Neural cell (in vitro differentiated cells): ENCODE measurements around the gene KRTAP1-4. TPM values are rescaled to one million over a fixed set of nuclear protein-coding genes. Genes with fewer than 3 reads are reported as not detected.

Experiments used
- H2AFZ ChIP-seq: fragments of 200-600, 300-800 bp; sonication (generic), shearing (Covaris generic); 2 replicates; pipeline ENCODE4 v1.6.0; 2014; ENCODE audit warnings: low read depth, mild to moderate bottlenecking, antibody characterized with exemption, low read length, moderate library complexity
- H3F3A ChIP-seq: fragments of 200-600 bp; shearing (Covaris generic); 2 replicates; pipeline ENCODE4 v1.6.1; 2016; ENCODE audit warnings: mild to moderate bottlenecking, moderate library complexity, mixed read lengths, antibody characterized with exemption, low read length; ENCODE audit not compliant: insufficient read depth, poor library complexity, severe bottlenecking
- H3K27ac ChIP-seq: fragments of 200-600, 300-800 bp; sonication (generic), shearing (Covaris generic); 2 replicates; pipeline ENCODE4 v1.5.1; 2014; ENCODE audit warnings: mild to moderate bottlenecking, low read length, moderate library complexity
- H3K27me3 ChIP-seq: fragments of 300-800, 200-600 bp; sonication (generic), shearing (Covaris generic); 2 replicates; pipeline ENCODE4 v1.6.0; 2014; ENCODE audit warnings: mild to moderate bottlenecking, low read depth, low read length, moderate library complexity; ENCODE audit not compliant: insufficient read depth
- H3K36me3 ChIP-seq: fragments of 300-800, 200-600 bp; sonication (generic), shearing (Covaris generic); 2 replicates; pipeline ENCODE4 v1.5.1; 2014; ENCODE audit warnings: mild to moderate bottlenecking, antibody characterized with exemption, low read length, moderate library complexity; ENCODE audit not compliant: insufficient read depth
- H3K4me2 ChIP-seq: fragments of 300-800, 200-600 bp; sonication (generic), shearing (Covaris generic); 2 replicates; pipeline ENCODE4 v1.6.0; 2014; ENCODE audit warnings: mild to moderate bottlenecking, low read length
- H3K4me3 ChIP-seq: fragments of 300-800, 200-600 bp; sonication (generic), shearing (Covaris generic); 2 replicates; pipeline ENCODE4 v1.5.1; 2014; ENCODE audit warnings: mild to moderate bottlenecking, low read length, moderate library complexity
- H3K79me2 ChIP-seq: fragments of 200-600 bp; shearing (Covaris generic); replicated peaks from 2 replicates; pipeline ENCODE4 v1.6.0; 2014; ENCODE audit warnings: mild to moderate bottlenecking, low read length, moderate library complexity; ENCODE audit not compliant: insufficient read depth
- H3K9ac ChIP-seq: fragments of 300-800, 200-600 bp; sonication (generic), shearing (Covaris generic); 2 replicates; pipeline ENCODE4 v1.6.1; 2016; ENCODE audit warnings: mild to moderate bottlenecking, low read length, mixed read lengths
- H3K9me2 ChIP-seq: fragments of 200-600 bp; shearing (Covaris generic); 2 replicates; pipeline ENCODE4 v1.6.1; 2016; ENCODE audit warnings: mild to moderate bottlenecking, low read length, mixed read lengths; ENCODE audit not compliant: insufficient read depth
- H3K9me3 ChIP-seq: fragments of 200-600, 300-800 bp; sonication (generic), shearing (Covaris generic); 2 replicates; pipeline ENCODE4 v1.6.1; 2016; ENCODE audit warnings: mild to moderate bottlenecking, mixed run types, low read length, moderate library complexity, mixed read lengths
- H4K20me1 ChIP-seq: fragments of 200-600 bp; shearing (Covaris generic); 2 replicates; pipeline ENCODE4 v1.6.1; 2016; ENCODE audit warnings: mild to moderate bottlenecking, mixed run types; ENCODE audit not compliant: insufficient read depth
- EP300 ChIP-seq: fragments of 450-650 bp; conservative IDR thresholded peaks from 2 replicates; pipeline ENCODE4 v1.6.1; 2014; ENCODE audit warnings: antibody characterized with exemption, mild to moderate bottlenecking, moderate library complexity; ENCODE audit not compliant: poor library complexity, severe bottlenecking
- EZH2 ChIP-seq: fragments of 200-600, 300-800 bp; shearing (Covaris generic), sonication (generic); IDR thresholded peaks from 2 replicates; pipeline ENCODE4 v1.6.1; 2014; ENCODE audit warnings: antibody characterized with exemption, low read length, borderline replicate concordance, mild to moderate bottlenecking; ENCODE audit not compliant: insufficient read depth, poor library complexity, severe bottlenecking
- MXI1 ChIP-seq: fragments of 450-650 bp; conservative IDR thresholded peaks from 2 replicates; pipeline ENCODE4 v1.6.1; 2014; ENCODE audit warnings: antibody characterized with exemption, mild to moderate bottlenecking; ENCODE audit not compliant: poor library complexity, severe bottlenecking
- POLR2AphosphoS5 ChIP-seq: IDR thresholded peaks from 2 replicates; pipeline ENCODE4 v1.6.1; 2012
- RAD21 ChIP-seq: fragments of 450-650 bp; conservative IDR thresholded peaks from 2 replicates; pipeline ENCODE4 v1.6.1; 2014; ENCODE audit warnings: antibody characterized with exemption, mild to moderate bottlenecking, moderate library complexity
- REST ChIP-seq: IDR thresholded peaks from 2 replicates; pipeline ENCODE4 v1.6.1; 2012; ENCODE audit warnings: borderline replicate concordance
- SMC3 ChIP-seq: fragments of 450-650 bp; conservative IDR thresholded peaks from 2 replicates; pipeline ENCODE4 v1.6.1; 2014; ENCODE audit warnings: antibody characterized with exemption, mild to moderate bottlenecking, moderate library complexity; ENCODE audit not compliant: poor library complexity
- TAF1 ChIP-seq: IDR thresholded peaks from 2 replicates; pipeline ENCODE4 v1.6.1; 2012; ENCODE audit warnings: low read depth
- polyA plus RNA-seq: library from polyadenylated mRNA; depleted of rRNA; stranded (reverse); fragments of >200 nt; gene quantifications from 2 replicates; pipeline ENCODE4 v1.2.3, GENCODE V29; 2014
- TF ChIP-seq, protein P1 (sequence below): fragments of 450-650 bp; IDR thresholded peaks from 2 replicates; pipeline ENCODE4 v1.5.1; 2014; ENCODE audit warnings: antibody characterized with exemption, mild to moderate bottlenecking, moderate library complexity; ENCODE audit not compliant: poor library complexity, severe bottlenecking

The KRTAP1-4 gene
- polyA plus RNA-seq, 1 donor from 2014 or later: not detected

DNA sequence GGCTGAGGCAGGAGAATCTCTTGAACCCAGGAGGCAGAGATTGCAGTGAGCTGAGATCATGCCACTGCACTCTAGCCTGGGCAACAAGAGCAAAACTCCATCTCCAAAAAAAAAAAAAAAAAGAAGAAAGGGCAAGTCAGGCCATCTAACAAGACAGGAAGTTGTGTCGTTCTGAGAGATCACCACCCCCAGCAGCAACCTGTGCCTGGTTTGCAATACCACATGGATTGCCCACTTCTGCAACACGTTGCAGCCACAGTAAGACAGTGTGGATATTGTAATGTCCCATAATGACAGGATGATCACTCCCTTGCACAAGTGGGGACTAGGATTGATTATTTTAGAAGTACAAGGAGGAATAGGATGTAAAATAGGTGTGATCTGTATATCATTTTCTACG is 39.0 kb upstream of the KRTAP1-4 start:
- H3K9me2 ChIP-seq: no peaks in the 10 kb centered on the region
- H4K20me1 ChIP-seq: no peaks in the 10 kb centered on the region
- no peaks in the 10 kb centered on the region for H3K9me3 ChIP-seq
- no peaks in the 10 kb centered on the region for H3K79me2 ChIP-seq
- no peak for TF ChIP-seq SMC3
- TF ChIP-seq, protein P1, sequence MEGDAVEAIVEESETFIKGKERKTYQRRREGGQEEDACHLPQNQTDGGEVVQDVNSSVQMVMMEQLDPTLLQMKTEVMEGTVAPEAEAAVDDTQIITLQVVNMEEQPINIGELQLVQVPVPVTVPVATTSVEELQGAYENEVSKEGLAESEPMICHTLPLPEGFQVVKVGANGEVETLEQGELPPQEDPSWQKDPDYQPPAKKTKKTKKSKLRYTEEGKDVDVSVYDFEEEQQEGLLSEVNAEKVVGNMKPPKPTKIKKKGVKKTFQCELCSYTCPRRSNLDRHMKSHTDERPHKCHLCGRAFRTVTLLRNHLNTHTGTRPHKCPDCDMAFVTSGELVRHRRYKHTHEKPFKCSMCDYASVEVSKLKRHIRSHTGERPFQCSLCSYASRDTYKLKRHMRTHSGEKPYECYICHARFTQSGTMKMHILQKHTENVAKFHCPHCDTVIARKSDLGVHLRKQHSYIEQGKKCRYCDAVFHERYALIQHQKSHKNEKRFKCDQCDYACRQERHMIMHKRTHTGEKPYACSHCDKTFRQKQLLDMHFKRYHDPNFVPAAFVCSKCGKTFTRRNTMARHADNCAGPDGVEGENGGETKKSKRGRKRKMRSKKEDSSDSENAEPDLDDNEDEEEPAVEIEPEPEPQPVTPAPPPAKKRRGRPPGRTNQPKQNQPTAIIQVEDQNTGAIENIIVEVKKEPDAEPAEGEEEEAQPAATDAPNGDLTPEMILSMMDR: no peak
- no peak for TF ChIP-seq EP300
- no peak for TF ChIP-seq RAD21
- no peak for TF ChIP-seq POLR2AphosphoS5
- no peak for TF ChIP-seq EZH2
- no peak for TF ChIP-seq TAF1
- TF ChIP-seq MXI1: no peak
- TF ChIP-seq REST: no peak
- H3K27me3 ChIP-seq: no peaks in the 10 kb centered on the region
- H3F3A ChIP-seq: no peaks in the 10 kb centered on the region
- H3K4me3 ChIP-seq: no peak overlapping the region
- no peak overlapping the region for H3K4me2 ChIP-seq
- H2AFZ ChIP-seq: no peak overlapping the region
- no peaks in the 10 kb centered on the region for H3K36me3 ChIP-seq
- H3K27ac ChIP-seq: no peak overlapping the region
- no peak overlapping the region for H3K9ac ChIP-seq

DNA sequence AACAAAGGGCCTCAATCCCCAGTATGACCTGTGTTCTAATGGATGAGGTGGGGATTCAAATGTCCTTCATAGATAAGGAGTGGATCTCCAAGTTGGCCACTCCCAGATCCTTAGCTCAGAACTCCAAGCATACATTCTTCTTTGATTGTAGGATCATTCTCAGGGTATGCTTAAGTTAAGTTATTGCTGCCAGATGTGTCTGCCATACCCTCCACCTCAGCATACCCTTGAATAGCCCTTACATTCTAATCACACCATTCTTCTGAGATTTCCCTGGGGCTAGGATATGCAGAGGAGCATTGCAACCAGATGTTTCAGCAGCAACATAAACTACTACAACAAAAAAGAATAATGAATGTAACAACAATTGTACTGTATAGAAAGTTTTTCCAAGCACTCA is 37.3 kb upstream of the KRTAP1-4 start:
- Histone ChIP-seq H3F3A (no peaks in the 10 kb centered on the region), H4K20me1 (no peaks in the 10 kb centered on the region), H3K27me3 (no peaks in the 10 kb centered on the region), H3K27ac (no peak overlapping the region), H3K36me3 (no peaks in the 10 kb centered on the region), H2AFZ (no peak overlapping the region), H3K9me2 (no peaks in the 10 kb centered on the region), H3K4me3 (no peak overlapping the region), H3K4me2 (no peak overlapping the region), H3K9ac (no peak overlapping the region), H3K9me3 (no peaks in the 10 kb centered on the region), H3K79me2 (no peaks in the 10 kb centered on the region)
- TF ChIP-seq POLR2AphosphoS5: no peak
- TF ChIP-seq EP300: no peak
- no peak for TF ChIP-seq TAF1
